Measurements from ENCODE around the gene FARS2.

The FARS2 gene

DNA sequence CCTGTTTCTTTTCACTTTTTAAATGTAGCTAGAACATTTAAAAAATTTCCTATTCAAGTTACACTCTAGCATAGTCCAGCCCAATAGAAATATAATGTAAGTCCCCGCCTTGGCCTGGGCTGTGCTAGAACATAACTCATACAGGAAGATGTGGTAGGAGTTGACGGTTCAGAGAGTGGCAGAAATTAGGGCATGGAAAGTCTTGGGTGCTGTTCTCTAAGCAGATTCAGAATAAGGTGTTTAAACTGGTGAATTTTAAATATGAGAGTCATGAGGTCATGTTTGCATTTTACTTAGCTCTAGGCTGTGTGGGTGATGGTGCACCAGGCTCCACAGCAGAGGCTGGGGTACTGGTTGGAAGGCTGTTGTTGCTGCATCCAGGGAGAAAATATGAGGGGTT, 256.5 kb downstream of the FARS2 start:
- Mint-ChIP-seq H3K4me3 (peak overlapping the region; percentile 65), H3K27ac (peak overlapping the region; percentile 87), H3K4me1 (ENCODE audit: low read depth) (peaks cover 54% of the 10 kb centered on the region), H3K9me3 (ENCODE audit: low read depth) (no peaks in the 10 kb centered on the region), H3K27me3 (no peaks in the 10 kb centered on the region), H3K36me3 (peaks cover 5% of the 10 kb centered on the region)

DNA sequence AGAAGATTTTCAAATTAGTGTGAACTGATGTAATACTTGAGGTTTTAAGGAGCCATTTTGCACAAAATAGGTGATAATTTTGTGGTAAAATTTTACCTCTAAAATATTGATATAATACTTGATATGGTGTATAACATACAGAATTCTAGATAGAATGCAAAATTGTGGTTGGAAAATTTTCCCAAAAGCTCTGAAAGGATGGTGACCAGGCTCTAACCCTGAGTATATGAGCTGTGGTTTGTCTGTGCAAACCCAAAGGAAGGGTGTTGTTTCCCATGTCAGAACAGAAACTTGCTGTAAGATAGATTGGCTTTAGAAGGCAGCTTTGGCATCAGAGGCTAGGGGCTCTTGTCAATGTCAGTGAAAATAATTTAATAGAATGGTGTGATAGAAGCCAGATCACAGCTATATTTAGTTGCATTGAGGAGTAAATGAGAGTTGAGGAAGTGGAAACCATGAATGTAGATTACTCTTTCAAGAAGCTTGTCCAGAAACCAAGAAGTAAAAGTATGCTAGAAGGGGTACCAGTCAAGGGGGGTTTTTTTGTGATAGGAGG, 257.7 kb downstream of the FARS2 start:
- Mint-ChIP-seq H3K27ac (peak overlapping the region; percentile 75), H3K4me3 (peak overlapping the region; percentile 25), H3K4me1 (ENCODE audit: low read depth) (peaks cover 54% of the 10 kb centered on the region), H3K27me3 (no peaks in the 10 kb centered on the region), H3K36me3 (peaks cover 5% of the 10 kb centered on the region), H3K9me3 (ENCODE audit: low read depth) (no peaks in the 10 kb centered on the region)

DNA sequence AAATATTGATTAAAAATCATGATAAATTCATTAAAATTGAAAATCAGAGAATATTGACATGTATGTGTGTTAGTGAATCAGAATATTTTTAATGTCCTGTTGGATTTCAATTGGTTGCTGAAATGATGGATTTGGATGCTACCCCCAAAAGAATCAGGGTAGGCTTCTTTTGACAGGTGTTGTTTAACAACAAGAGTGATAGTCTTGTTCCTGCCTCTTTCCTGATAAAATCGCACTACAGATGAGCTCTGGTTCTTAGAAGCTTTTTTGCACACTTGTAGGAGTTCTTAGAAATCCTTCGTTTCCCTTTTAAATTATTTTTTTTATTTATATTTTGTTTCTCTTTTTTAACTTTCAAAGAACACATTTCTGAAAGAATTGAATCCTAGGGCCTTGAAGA, 259.5 kb downstream of the FARS2 start:
- Mint-ChIP-seq H3K27ac (no peak overlapping the region), H3K4me1 (ENCODE audit: low read depth) (peaks cover 54% of the 10 kb centered on the region)

DNA sequence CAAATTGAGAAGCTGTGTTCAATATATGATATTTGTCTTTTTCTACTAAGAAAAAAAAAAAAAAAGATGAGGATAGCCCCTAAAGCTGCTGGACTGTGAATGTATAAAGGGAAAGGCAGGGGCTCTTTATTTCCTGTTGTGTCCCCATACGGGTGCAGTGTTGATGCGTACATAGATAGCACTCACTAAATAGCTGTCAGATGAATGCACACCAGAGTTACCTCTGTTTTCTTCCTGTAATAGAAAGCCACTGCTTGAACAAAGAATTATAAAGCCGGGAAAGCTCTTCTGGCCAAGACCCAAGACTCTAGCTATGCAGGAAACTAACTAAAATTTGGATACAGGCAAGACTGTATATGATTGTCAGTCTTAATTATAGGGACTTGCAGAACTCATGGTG, 260.0 kb downstream of the FARS2 start:
- Mint-ChIP-seq H3K4me1 (ENCODE audit: low read depth) (peaks cover 49% of the 10 kb centered on the region), H3K36me3 (peaks cover 9% of the 10 kb centered on the region), H3K4me3 (no peak overlapping the region)

More for the DNA sequence above, 259.5 kb downstream of the FARS2 start:
- H3K9me3 Mint-ChIP-seq (ENCODE audit: low read depth) = no peaks in the 10 kb centered on the region
- H3K4me3 Mint-ChIP-seq = no peak overlapping the region
- no peaks in the 10 kb centered on the region for H3K27me3 Mint-ChIP-seq
- peaks cover 6% of the 10 kb centered on the region for H3K36me3 Mint-ChIP-seq

DNA sequence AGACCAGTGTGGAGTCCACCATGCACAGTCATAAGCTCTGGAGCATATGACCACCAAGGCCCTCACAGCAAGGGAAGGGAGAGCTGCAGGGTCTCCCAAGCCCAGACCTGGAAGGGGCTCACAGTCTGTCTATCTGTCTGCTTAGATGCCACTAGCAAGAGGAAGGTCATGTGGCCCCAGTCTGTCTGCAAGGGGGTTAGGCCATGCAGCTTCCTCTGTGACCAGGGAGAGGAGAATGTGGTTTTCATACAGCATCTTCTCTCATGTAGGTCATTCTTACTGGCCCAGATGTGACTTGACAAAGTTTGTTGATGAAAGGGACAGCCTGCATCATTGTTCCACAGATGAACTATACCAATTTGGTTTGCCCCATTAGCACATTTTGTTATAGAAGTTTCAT, 260.8 kb downstream of the FARS2 start:
- H3K27me3 Mint-ChIP-seq = no peaks in the 10 kb centered on the region
- peaks cover 7% of the 10 kb centered on the region for H3K36me3 Mint-ChIP-seq
- no peaks in the 10 kb centered on the region for H3K9me3 Mint-ChIP-seq (ENCODE audit: low read depth)
- H3K27ac Mint-ChIP-seq = no peak overlapping the region
- H3K4me3 Mint-ChIP-seq = no peak overlapping the region
- peaks cover 42% of the 10 kb centered on the region for H3K4me1 Mint-ChIP-seq (ENCODE audit: low read depth)

More for the DNA sequence above, 260.0 kb downstream of the FARS2 start:
- H3K27ac Mint-ChIP-seq = no peak overlapping the region
- H3K9me3 Mint-ChIP-seq (ENCODE audit: low read depth) = no peaks in the 10 kb centered on the region
- no peaks in the 10 kb centered on the region for H3K27me3 Mint-ChIP-seq

DNA sequence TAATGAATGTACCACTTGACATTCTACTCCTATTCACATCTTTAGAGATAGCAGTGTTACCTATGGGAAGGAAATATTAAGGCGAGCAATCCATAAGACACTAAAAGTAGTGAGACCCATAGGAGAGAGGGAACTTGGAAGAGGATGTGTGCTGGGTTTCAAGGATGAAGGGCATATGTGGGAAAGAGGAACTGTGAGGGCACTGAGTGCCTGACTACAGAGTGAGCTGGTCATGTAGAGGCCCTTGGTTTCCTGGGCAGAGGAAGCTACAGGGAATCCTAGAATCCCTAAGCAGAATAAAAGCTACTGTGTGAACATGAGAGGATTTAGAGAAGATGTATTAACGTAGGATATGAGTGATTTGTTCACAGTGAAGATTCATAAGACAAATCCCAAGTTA, 262.8 kb downstream of the FARS2 start:
- H3K36me3 Mint-ChIP-seq = peaks cover 9% of the 10 kb centered on the region
- no peak overlapping the region for H3K27ac Mint-ChIP-seq
- no peak overlapping the region for H3K4me3 Mint-ChIP-seq
- H3K4me1 Mint-ChIP-seq (ENCODE audit: low read depth) = peaks cover 30% of the 10 kb centered on the region
- no peaks in the 10 kb centered on the region for H3K9me3 Mint-ChIP-seq (ENCODE audit: low read depth)
- no peaks in the 10 kb centered on the region for H3K27me3 Mint-ChIP-seq

DNA sequence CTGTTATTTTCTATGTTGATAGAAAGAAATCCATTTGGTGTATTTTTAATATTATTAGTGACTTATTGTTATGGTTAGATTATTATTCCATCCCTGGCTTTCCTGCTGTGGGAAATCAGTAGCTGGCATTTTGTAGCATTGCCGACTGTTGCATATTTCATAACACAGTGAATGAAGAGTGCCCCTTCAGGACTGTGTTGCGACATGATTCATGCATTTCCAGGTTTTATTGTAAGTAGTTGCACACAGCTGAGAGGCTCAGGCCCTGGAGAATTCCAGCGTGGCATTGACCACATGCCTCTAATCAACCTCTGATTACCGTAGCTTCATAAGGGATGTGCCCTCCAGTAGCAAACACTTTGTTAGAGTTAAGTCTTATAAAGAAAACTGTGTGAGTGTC, 263.9 kb downstream of the FARS2 start:
- peaks cover 19% of the 10 kb centered on the region for H3K4me1 Mint-ChIP-seq (ENCODE audit: low read depth)
- H3K27ac Mint-ChIP-seq = no peak overlapping the region
- H3K9me3 Mint-ChIP-seq (ENCODE audit: low read depth) = no peaks in the 10 kb centered on the region
- peaks cover 6% of the 10 kb centered on the region for H3K36me3 Mint-ChIP-seq
- H3K27me3 Mint-ChIP-seq = no peaks in the 10 kb centered on the region
- no peak overlapping the region for H3K4me3 Mint-ChIP-seq

DNA sequence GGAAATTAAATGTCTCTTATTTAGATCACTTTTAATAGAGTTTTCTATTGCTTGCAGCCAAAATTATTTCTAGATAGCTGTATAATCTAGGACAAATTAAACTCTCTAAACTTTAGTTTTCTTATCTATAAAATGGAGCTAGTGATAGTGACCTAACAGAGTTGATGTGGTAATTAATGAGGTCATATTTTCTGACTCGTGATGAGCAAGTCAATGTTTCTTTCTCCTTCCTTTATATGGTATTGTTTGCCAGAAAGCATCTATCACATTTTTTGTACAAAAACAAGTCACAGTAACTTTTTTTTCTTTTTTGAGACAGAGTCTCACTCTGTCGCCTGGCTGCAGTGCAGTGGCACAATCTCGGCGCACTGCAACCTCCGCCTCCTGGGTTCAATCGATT, 267.7 kb downstream of the FARS2 start:
- H3K27me3 Mint-ChIP-seq = no peaks in the 10 kb centered on the region
- H3K9me3 Mint-ChIP-seq (ENCODE audit: low read depth) = no peaks in the 10 kb centered on the region
- H3K36me3 Mint-ChIP-seq = peaks cover 13% of the 10 kb centered on the region
- peaks cover 6% of the 10 kb centered on the region for H3K4me1 Mint-ChIP-seq (ENCODE audit: low read depth)
- no peak overlapping the region for H3K27ac Mint-ChIP-seq
- H3K4me3 Mint-ChIP-seq = no peak overlapping the region

DNA sequence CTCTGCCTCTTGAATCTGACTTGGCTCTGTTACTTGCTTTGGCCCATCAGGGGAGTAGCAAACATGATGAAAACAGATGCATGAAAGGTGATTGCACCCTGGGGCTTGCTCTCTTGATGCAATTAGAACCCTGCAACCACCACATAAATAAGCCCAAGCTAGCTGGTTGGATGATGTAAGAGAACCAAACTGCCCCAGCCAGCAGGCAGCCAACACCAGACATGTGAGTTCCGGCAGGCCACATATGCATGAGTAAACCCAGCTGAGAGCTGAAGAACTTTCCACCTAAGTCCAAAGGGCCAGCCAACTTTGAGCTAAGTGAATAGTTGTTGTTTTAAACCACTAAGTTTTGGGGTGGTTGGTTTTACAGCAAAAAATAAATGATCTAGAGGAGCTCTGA, 268.4 kb downstream of the FARS2 start:
- Mint-ChIP-seq H3K9me3 (ENCODE audit: low read depth) (peaks cover 4% of the 10 kb centered on the region), H3K4me3 (no peak overlapping the region), H3K4me1 (ENCODE audit: low read depth) (peaks cover 6% of the 10 kb centered on the region)

DNA sequence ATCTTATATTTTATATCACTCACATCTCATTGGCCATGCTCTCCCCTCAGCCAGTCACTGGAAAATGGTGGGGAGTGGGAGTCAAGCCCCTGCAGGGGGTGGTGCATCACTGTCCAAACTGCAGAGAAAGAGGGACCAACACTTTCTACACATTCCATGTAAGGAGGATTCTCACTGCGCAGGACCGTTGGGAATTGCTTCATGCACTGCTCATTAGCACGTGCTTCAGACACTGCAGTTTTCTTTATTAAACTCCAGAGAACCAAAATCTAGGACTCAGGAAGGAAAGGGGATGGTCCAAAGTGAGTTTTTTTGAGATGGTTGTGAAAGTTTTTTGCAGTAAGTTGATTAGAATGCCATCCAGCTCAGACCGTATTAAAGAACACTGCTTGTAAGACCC, 269.8 kb downstream of the FARS2 start:
- Mint-ChIP-seq H3K4me3 (no peak overlapping the region), H3K9me3 (ENCODE audit: low read depth) (peaks cover 4% of the 10 kb centered on the region), H3K36me3 (peaks cover 17% of the 10 kb centered on the region), H3K27ac (no peak overlapping the region), H3K27me3 (no peaks in the 10 kb centered on the region), H3K4me1 (ENCODE audit: low read depth) (peaks cover 6% of the 10 kb centered on the region)

More for the DNA sequence above, 268.4 kb downstream of the FARS2 start:
- Mint-ChIP-seq H3K27me3 (no peaks in the 10 kb centered on the region), H3K36me3 (peaks cover 17% of the 10 kb centered on the region), H3K27ac (no peak overlapping the region)

DNA sequence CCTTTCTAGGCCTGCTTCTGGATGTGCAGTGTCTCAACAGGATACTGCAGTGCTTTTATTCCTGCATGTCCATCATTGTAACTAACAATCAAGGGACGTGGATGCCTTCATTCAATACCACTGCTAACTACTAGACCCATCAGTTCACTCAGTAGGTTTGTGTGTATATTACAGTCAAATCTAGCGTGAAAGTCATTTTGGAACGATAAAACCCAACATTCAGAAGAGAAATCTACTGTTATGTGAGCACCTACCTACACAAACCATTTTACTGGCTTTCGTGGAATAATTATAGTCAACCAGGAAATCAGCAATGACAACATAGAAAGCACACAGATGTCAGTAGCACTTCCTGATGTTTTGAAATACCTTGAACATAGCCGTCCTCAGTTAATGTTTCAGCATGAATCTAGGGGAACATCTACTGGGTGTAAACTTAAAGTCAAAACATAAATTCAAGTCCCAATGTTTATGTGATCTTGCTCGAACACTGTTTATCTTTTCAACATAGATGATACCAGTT, 270.6 kb downstream of the FARS2 start:
- H3K27ac Mint-ChIP-seq = no peak overlapping the region
- H3K36me3 Mint-ChIP-seq = peaks cover 17% of the 10 kb centered on the region
- peaks cover 6% of the 10 kb centered on the region for H3K4me1 Mint-ChIP-seq (ENCODE audit: low read depth)
- no peaks in the 10 kb centered on the region for H3K27me3 Mint-ChIP-seq
- peaks cover 4% of the 10 kb centered on the region for H3K9me3 Mint-ChIP-seq (ENCODE audit: low read depth)
- no peak overlapping the region for H3K4me3 Mint-ChIP-seq

DNA sequence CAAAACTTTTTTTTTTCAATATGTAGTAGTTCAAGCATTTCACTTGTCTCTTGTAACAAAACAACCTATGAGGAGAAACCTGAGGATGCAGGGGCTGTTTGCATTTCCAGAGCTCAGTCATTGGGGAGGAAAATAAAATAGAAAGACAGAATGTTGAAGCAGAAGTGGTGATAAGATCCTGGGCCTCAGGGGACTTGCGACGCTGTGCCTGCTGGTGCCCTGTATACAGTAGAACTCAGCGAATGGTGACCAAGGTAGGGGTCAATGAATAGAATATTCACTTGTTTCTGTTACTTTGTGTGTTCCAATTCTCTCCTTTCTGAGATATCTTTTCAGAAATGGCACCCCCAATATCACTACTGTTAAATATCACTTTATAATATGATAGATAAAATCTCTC, 271.6 kb downstream of the FARS2 start:
- Mint-ChIP-seq H3K4me3 (no peak overlapping the region), H3K27ac (no peak overlapping the region), H3K27me3 (no peaks in the 10 kb centered on the region), H3K36me3 (peaks cover 17% of the 10 kb centered on the region), H3K9me3 (ENCODE audit: low read depth) (peaks cover 4% of the 10 kb centered on the region), H3K4me1 (ENCODE audit: low read depth) (peaks cover 6% of the 10 kb centered on the region)

DNA sequence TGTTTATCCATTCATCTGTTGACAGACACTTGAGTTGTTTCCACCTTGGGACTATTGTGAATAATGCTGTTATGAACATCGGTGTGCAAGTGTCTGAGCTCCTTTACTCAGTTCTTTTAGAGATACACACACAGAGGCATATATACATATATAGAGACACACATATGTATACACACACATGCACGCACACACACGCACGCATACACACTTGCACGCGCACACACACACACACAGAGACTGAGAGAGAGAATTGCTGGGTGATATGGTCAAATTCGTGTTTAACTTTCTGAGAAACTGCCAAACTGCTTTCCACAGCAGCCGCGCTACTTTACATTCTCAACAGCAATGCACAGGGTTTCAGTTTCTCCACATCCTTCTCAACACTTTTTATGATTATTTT, 273.3 kb downstream of the FARS2 start:
- Mint-ChIP-seq H3K36me3 (peaks cover 20% of the 10 kb centered on the region), H3K4me3 (no peak overlapping the region), H3K9me3 (ENCODE audit: low read depth) (peaks cover 4% of the 10 kb centered on the region), H3K4me1 (ENCODE audit: low read depth) (peaks cover 6% of the 10 kb centered on the region), H3K27ac (no peak overlapping the region), H3K27me3 (no peaks in the 10 kb centered on the region)

DNA sequence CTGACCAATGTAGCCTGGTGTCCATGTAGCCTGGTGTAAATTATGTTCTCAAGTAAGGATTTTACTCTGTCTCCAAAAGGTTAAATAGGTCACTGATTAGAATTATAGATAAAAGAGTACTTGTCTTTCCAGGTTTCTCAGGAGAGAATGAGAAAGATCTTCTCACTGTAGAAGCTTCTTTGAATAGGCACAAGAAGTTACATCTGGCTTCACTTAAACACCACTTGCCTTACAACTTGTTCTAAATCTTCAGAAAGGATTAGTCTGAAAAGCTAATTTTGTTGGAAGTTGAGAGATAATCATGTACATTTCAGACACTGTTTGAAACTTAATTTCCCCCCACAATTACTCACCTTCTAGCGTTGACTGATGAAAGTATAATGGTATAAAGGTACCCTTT, 275.3 kb downstream of the FARS2 start:
- Mint-ChIP-seq H3K4me1 (ENCODE audit: low read depth) (peaks cover 13% of the 10 kb centered on the region), H3K4me3 (no peak overlapping the region), H3K27me3 (no peaks in the 10 kb centered on the region), H3K9me3 (ENCODE audit: low read depth) (peaks cover 4% of the 10 kb centered on the region), H3K36me3 (peaks cover 23% of the 10 kb centered on the region), H3K27ac (no peak overlapping the region)

DNA sequence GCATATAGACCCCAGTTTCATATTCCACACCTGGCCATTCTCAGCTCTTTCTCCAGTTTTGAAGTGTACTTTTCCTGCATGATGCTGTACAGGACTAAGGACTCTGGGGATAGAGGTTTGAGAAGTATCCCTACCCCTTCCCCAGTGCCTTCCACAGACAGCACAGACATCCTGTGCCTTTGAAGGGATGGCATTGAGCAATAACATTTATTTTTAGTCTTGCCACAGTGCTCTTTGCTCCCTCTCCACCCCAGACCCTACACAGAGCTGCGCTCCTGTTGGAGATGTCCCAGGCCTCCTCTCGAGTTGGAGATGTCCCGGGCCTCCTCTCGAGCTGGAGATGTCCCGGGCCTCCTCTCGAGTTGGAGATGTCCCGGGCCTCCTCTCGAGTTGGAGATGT, 275.8 kb downstream of the FARS2 start:
- H3K4me1 Mint-ChIP-seq (ENCODE audit: low read depth) = peaks cover 12% of the 10 kb centered on the region
- peaks cover 4% of the 10 kb centered on the region for H3K9me3 Mint-ChIP-seq (ENCODE audit: low read depth)
- peaks cover 22% of the 10 kb centered on the region for H3K36me3 Mint-ChIP-seq
- no peaks in the 10 kb centered on the region for H3K27me3 Mint-ChIP-seq
- no peak overlapping the region for H3K4me3 Mint-ChIP-seq
- no peak overlapping the region for H3K27ac Mint-ChIP-seq

DNA sequence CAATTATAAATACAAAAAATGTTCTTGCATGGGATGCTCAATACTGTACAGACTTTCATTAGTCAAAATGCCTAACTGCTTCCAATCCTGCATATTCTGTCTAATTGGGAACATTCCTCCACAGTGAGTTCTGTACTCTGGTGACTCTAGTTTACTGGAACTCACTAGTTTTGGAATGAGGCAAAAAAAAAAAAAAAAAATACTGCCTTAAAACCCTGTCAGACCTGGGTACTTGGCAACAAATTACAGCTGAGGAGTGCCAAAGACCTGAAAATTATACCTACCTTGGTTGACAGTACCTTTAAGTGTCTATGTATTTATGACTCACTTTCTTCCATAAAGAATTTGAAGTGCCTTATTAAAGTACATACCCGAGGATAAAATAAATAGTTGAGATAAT, 276.7 kb downstream of the FARS2 start:
- Mint-ChIP-seq H3K27me3 (no peaks in the 10 kb centered on the region), H3K36me3 (peaks cover 22% of the 10 kb centered on the region), H3K9me3 (ENCODE audit: low read depth) (peaks cover 4% of the 10 kb centered on the region)

More for the DNA sequence above, 276.7 kb downstream of the FARS2 start:
- Mint-ChIP-seq H3K4me3 (no peak overlapping the region), H3K4me1 (ENCODE audit: low read depth) (peaks cover 14% of the 10 kb centered on the region), H3K27ac (no peak overlapping the region)
